Right cardiac atrium (tissue), 5 donors: ENCODE measurements around the gene POLR3G. TPM values are rescaled to one million over a fixed set of nuclear protein-coding genes. Genes with fewer than 3 reads are reported as not detected.

Source experiments
- ATAC-seq, 2 donors: fragments of 200-7000 bp; cut with Tn5 transposase; one replicate each; pipeline versions ENCODE4 v1.8.0 to v1.9.1; 2020; ENCODE audit warnings: moderate library complexity in 2 of 2, mild to moderate bottlenecking in 1 of 2
- DNase-seq, 3 donors: peaks; one replicate each; pipeline ENCODE4 v3.0.0-alpha.2; 2020
- H3K27ac ChIP-seq: one replicate; pipeline ENCODE4 v1.5.1; 2013; ENCODE audit warnings: mild to moderate bottlenecking, low read length, control low read depth, moderate library complexity
- H3K27me3 ChIP-seq: one replicate; pipeline ENCODE4 v1.6.1; 2013; ENCODE audit not compliant: control insufficient read depth, insufficient read depth
- H3K4me1 ChIP-seq: one replicate; pipeline ENCODE4 v1.6.1; 2013; ENCODE audit warnings: low read length; ENCODE audit not compliant: control insufficient read depth, insufficient read depth
- H3K4me3 ChIP-seq: one replicate; pipeline ENCODE4 v1.5.1; 2013; ENCODE audit warnings: low read length, control low read depth
- H3K9me3 ChIP-seq: one replicate; pipeline ENCODE4 v1.6.1; 2013; ENCODE audit warnings: low read length; ENCODE audit not compliant: control insufficient read depth
- WGBS: extraction: QIAGEN DNeasy Blood & Tissue Kit; methylation state at CpG from one replicate; pipeline ENCODE4 v1.1.7; 2013; 5-methylcytosine and 5-hydroxymethylcytosine counted together
- intact Hi-C, 4 donors: fragments of 100-400 bp; cut with DNase I; formaldehyde crosslinking; loops; one replicate each; pipeline versions ENCODE4 v1.11.0 to v1.14.0; 2022 to 2023
- polyA plus RNA-seq: library from polyadenylated mRNA; stranded (reverse); fragments of 200-250 nt; gene quantifications from one replicate; pipeline ENCODE4 v1.2.3, GENCODE V29; 2013
- total RNA-seq, 4 donors: library from RNA; stranded (reverse); fragmentation: NEBNext Ultra II Directional; extraction: Animal tissue kit (Norgen Biotek cat#: 25700); gene quantifications; one replicate each; pipeline ENCODE4 v1.2.1, GENCODE V29; 2021
- donor health status: healthy with polysubstance abuse.
- donor health status: DM: no; HTN: yes; CAD: no.
- donor health status: DM: no; HTN: no; CAD: no.
- donor health status: DM: no; HTN: yes; CAD: no; lungs with severe emphysema.
- donor health status: DM: yes; HTN: yes; CAD: no.

POLR3G gene
- total and polyA plus RNA-seq, 5 donors, result 0.52 to 1.4 (median 0.96) TPM

DNA sequence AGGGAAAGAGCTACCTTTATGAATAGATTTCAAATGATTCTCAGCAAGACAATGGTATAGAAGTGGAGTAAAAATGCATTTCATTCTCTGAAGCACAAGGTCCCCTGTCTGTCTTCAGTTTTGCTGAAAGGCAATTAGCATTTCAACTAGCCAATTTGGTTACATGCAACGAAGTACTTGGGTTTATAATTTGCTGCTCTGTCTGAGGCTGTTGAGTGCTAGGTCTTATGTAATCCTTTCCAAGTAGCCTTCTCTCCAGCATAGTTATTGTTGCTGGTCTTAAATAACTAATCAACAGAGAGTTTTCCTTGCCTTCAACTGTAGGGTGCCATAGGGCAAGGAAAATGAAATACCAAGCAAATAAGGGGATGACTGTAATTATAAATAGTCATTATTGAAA is 88.4 kb downstream of the POLR3G start:
- intact Hi-C loops, result no loop called here

More for the DNA sequence above, 88.4 kb downstream of the POLR3G start:
- Histone ChIP-seq H3K4me1 (no peaks in the 10 kb centered on the region), H3K27me3 (no peaks in the 10 kb centered on the region), H3K27ac (no peak overlapping the region), H3K9me3 (no peaks in the 10 kb centered on the region), H3K4me3 (no peak overlapping the region)
- no peak for ATAC-seq
- WGBS, result 43% methylated on average over 1 of the region's 1 CpG
- DNase-seq, result no peak

Other genes with a start within 250 kb of the POLR3G start
- gene CETN3, start 65.1 kb upstream of the POLR3G start, total RNA-seq, result 10 to 100 TPM; 17.6 to 30.7 (median 22.8) TPM
- gene CETN3, start 65.1 kb upstream of the POLR3G start, polyA plus RNA-seq, result 37.8 TPM
- 1 to 10 TPM; 2.6 to 4.6 (median 4.3) TPM for gene MBLAC2, start 93 bp upstream of the POLR3G start, total RNA-seq
- 2.3 TPM for gene MBLAC2, start 93 bp upstream of the POLR3G start, polyA plus RNA-seq
- gene LYSMD3, start 54.7 kb downstream of the POLR3G start, total RNA-seq, result 10 to 100 TPM; 19.5 to 34.0 (median 24.9) TPM
- gene LYSMD3, start 54.7 kb downstream of the POLR3G start, polyA plus RNA-seq, result 10.6 TPM
- gene ADGRV1, start 83.9 kb downstream of the POLR3G start, total RNA-seq, result 1 to 10 TPM in 1 of 4 donors, under 1 TPM in 3; 0.26 to 1.1 (median 0.52) TPM
- 0.05 TPM for gene ADGRV1, start 83.9 kb downstream of the POLR3G start, polyA plus RNA-seq